Suppressor macrophage treated with lipopolysaccharide for 1 hour (primary cell): ENCODE results near the gene XRCC6.
A peak's percentile ranks its signal among the peaks of the same experiment; 100 is the strongest.
"Not testable (repeated sequence)": the region's sequence is repeated elsewhere in the genome, so short reads cannot be mapped to it uniquely, and the experiment has no call there.

Source experiments
- DNase-seq, 3 donors: peaks; one replicate each; pipeline ENCODE4 v3.0.0-alpha.2; 2020 to 2022

XRCC6 gene

DNA sequence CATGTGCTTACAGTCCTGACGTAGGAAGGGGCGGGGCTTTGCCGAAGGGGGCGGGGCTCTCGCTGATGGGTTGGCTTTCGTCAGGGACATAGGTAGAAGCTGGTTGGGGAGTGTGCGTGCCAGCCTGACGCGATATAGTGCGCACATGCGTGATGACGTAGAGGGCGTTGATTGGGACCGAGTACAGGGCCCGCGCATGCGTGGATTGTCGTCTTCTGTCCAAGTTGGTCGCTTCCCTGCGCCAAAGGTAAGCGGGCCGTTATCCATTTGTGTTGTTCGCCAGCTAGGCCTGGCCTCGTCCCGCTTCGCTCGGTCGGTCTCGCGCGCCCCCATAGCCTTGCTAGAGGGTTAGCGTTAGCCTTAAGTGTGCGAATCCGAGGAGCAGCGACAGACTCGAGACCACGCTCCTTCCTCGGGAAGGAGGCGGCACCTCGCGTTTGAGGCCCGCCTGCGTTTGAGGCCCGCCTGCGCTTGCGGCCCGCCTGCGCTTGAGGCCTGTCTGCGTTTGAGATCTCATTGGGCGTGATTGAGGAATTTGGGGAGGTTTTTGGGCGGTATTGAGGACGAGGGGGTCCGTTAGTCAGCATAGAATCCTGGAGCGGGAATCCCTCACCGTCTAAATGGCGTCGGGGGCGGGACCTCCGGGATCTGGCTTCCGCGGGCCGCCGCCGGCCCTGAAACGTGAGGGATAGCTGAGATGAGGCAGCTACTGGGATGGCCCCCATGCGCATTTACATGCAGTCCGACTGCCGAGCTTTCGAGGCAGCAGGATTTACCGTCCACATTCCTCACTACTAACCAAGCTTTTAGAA, at the start of gene XRCC6:
XRCC6 (plus strand) TSS at position 197 of the 812 bp plus-strand sequence. CDS start 710 bp downstream, outside the sequence.
- DNase-seq: peak; percentile 100

DNA sequence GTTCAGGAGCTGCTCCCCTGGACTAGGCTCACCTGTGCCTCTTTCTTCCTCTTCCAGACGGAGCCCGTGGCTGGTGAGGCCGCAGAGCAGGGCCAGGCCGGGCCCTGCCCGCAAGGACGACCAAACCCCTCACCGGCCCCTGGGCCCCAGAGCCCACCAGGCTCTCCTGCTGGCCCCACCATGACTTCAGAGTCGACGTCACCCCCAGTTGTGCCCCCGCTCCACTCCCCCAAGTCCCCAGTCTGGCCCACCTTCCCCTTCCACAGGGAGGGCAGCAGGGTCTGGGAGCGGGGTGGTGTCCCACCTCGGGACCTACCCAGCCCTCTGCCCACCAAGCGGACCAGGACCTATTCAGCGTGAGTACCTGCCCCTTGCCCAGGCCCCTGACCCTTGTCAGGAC, 49.3 kb upstream of the XRCC6 start:
- no peak for DNase-seq

GRCh38 chr22:41572305-41572704, 48.8 kb upstream of the XRCC6 start:
- DNase-seq: not testable (repeated sequence)

DNA sequence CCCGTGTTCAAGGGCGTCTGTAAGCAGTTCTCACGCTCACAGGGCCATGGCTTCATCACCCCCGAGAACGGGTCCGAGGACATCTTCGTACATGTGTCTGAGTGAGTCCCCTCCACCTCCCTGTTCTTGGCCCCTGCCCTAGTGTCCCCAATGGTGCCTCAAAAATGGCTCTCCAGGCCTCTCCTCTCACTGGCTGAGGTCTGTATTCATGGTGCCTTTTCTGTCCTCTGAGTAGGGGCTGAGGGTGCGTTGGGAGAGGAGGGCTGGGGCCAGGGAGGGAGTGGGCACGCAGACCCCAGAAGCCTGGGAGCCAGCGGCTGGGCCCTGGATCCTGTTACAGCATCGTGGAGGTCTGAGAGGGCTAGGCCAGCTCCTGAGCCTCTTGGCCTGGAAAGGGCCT, 47.4 kb upstream of the XRCC6 start:
- no peak for DNase-seq

- DNase-seq: no peak
These were observed 46.2 kb upstream of the XRCC6 start for GRCh38 chr22:41574847-41575381.

DNA sequence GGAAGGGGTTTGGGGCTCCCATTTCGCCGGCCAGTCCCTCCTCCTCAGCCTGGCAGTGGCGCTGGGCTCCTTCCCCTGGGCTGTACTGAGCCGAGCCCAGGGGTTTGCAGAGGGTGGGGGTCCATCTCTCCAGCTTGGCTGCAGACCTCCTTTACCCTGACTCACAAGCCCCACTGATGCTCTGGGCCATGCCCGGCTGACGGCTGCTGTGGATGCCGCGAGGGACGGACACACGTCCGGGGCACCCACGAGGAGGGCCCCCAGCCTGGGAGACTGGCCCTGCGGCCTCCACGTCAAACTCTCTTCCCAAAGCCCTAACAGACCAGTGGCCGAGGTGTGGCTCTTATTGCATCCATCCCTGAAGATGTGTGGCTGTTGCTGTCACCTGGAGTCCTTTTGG, 45.6 kb upstream of the XRCC6 start:
- DNase-seq: no peak

DNA sequence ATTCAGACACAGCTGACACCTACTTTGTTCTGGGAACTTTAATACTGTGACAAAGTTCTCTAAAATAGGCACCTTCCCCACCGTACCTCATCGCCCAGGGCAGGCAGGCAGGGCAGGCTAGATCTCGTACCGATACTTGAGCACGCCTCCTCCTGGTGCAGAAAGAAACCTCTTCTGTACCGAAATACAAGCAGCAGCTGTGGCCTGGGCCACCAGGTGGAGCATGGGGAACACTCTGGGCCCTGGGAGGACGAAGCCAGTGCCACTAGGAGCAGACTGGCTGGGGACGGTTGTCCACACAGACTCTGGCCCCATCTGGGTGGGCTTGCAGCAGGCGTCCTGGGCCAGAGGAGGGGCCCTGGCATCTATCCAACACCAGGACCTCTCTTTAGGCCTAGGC, 44.2 kb upstream of the XRCC6 start:
- peak; percentile 44 to 59 (median 49) for DNase-seq

GRCh38 chr22:41578114-41578513, 43.0 kb upstream of the XRCC6 start:
- no peak for DNase-seq

- no peak for DNase-seq
These were observed 42.3 kb upstream of the XRCC6 start for GRCh38 chr22:41578818-41579217.

- DNase-seq: no peak
These were observed 41.6 kb upstream of the XRCC6 start for GRCh38 chr22:41579297-41579996.

- no peak for DNase-seq
These were observed 41.1 kb upstream of the XRCC6 start for GRCh38 chr22:41579997-41580355.

DNA sequence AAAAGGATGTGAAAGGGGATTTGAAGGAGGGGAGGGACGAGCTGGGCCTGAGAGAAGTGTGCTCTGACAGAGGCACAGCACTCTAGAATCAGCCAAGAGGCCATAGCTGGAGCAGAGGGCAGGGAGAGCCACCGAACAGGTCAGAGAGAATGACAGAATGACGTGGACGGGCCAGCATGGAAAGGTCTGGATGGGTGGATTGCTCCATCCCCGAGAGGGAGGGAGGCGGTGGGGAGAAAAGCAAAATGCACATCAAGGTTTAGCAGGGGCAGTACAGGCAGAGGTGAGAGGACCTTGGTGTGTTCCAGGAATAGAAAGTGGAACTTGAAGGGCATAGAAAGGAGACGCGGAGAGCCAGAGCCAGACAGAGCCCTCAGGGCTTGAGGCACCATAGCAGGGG, 38.4 kb upstream of the XRCC6 start:
- no peak for DNase-seq

GRCh38 chr22:41584881-41585280, 36.2 kb upstream of the XRCC6 start:
- DNase-seq: no peak

DNA sequence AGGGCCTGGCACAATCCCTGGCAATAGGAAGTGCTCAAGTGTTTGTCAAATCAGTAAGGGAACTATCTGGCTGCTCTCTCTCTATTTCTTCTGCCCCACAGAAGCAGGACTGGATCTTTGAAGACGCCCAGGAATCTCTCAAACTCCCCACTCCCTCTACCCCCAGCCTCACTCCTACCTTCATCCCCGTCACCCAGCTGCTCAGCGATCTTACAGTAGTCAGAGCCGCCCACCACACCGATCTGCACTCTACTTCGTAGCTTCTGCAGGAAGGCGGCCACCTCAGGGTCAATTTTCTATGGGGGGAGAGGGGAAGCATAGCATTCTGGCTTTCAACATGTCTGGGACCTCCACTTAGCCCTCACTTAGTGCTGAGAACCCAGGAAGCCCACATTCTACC, 35.2 kb upstream of the XRCC6 start:
- DNase-seq: no peak

DNA sequence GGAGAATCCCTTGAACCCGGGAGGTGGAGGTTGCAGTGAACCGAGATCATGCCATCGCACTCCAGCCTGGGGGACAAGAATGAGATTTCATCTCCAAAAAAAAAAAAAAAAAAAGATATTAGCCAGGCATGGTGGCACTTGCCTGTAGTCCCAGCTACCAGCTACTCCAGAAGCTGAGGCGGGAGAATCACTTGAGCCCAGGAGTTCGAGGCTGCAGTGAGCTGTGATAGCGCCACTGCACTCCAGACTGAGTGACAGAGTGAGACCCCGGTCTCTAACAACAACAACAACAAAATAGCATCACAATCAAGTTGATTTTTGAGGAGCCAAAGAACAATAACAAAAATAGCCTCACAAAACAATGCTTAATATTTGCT, 33.8 kb upstream of the XRCC6 start:
- no peak for DNase-seq

DNA sequence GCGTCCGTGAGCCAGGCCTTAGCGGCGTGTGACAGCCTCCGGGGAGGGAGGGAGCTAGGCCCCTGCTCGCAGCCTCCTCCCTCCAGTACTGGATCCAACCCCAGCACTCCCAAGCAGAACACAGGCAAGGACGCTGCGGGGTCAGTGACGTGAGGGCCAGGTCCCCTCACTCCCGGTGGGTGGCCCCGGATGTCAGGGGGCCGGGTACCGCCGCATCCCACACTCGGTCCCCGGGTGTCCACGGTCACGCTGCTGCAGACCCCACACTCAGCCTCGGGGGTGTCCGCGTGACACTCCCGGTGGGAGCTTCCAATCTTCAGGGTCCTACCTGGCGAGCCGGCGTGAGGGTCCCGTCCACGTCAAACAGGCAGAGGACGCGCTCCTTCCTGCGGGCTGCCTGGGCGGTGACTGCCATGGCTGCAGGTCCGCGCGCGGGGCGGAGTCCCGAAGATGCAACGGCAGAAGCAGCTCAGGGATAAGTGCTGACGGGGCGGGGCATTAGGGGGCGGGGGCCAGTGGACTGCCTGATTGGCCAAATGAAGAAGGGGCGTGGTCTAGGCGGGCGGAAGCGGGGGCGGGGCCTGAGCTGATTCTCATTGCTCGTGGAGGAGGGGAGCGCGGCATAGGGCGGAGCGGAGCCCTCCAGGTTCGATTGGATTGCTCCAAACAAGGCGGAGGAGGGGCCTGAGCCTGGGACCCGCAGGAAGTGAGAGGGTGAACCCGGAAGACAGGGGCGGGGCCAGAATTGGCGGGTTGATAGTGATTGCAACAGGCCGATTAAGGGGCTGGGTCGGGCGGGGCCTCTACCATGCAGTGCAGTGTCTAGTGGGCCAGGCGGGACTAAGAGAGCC, 31.5 kb upstream of the XRCC6 start, which contains the start of gene PMM1:
PMM1 (minus strand) TSS at position 450 of the 851 bp plus-strand sequence; CDS start at position 415, 35 bp downstream.
- DNase-seq: peak; percentile 100

- DNase-seq: not testable (repeated sequence)
These were observed 27.6 kb upstream of the XRCC6 start for GRCh38 chr22:41593336-41593960.

DNA sequence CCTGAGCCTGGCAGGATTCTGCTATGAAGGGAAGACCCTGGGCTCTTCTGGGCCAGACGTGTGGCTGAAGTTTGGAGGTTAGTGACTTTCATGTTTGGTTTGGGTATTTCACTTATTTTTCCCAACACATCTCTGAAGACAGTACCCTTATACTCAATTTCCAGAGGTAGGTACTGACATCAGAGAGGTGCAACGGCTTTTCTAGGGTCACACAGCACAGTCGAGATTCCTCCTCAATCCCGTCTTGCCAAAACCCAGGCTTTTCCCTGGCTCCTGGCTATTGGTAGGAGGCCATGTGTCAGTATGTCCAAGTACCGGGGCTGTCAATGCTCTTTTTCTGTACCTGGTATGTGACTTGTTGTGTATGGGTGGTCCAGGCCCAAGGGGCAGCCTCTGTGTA, 25.4 kb upstream of the XRCC6 start:
- no peak for DNase-seq

GRCh38 chr22:41596776-41597634, 24.1 kb upstream of the XRCC6 start:
- DNase-seq: peak; percentile 46 to 65 (median 50)

GRCh38 chr22:41597635-41597953, 23.5 kb upstream of the XRCC6 start:
- DNase-seq: no peak

DNA sequence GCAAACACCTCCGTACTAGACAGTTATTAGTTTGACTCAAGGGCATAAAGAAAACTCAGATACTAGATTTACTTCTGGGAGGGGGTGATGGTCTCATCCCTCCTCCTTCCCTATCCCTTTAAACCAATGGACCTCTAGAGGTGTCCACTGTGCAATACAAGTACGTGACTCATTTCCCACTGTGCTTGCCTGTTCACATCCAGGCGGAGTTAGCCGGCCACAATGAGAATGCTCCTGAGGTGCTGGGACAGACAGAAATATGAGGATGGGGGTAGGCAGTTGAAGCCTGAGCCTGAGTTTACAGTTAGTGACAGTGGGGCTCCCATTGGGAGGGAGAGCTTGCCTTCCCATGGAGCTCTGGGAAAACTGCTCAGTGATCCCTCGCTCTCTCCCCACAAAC, 23.0 kb upstream of the XRCC6 start:
- DNase-seq: no peak
